C4-2B (cell line): ENCODE measurements around the gene NOP53.

Experiments used
- ZFX ChIP-seq: fragments of 450-650 bp; IDR thresholded peaks from 2 replicates; pipeline ENCODE4 v1.6.1; 2017
- TF ChIP-seq, protein P1 (sequence below): fragments of 450-650 bp; conservative IDR thresholded peaks from 2 replicates; pipeline ENCODE4 v1.5.1; 2017; ENCODE audit warnings: mild to moderate bottlenecking

DNA sequence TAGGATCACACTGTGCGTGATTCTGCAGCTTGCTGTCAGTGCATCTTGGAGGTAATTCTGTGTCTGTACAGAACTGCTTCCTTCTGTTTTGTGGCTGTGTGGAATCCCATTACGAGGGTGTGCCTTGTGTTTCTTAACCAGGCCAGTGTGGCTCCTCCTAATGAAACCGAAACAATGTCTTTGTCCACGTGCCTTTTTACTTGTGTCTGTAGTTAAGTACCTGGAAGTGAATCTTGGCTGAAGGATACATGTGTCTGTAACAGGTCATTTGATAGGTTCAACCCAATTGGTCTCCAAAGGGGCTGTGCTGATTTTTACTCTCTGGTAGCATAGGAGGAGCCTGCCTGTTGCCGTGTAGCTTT, 13.1 kb downstream of the NOP53 start:
- TF ChIP-seq, protein P1, sequence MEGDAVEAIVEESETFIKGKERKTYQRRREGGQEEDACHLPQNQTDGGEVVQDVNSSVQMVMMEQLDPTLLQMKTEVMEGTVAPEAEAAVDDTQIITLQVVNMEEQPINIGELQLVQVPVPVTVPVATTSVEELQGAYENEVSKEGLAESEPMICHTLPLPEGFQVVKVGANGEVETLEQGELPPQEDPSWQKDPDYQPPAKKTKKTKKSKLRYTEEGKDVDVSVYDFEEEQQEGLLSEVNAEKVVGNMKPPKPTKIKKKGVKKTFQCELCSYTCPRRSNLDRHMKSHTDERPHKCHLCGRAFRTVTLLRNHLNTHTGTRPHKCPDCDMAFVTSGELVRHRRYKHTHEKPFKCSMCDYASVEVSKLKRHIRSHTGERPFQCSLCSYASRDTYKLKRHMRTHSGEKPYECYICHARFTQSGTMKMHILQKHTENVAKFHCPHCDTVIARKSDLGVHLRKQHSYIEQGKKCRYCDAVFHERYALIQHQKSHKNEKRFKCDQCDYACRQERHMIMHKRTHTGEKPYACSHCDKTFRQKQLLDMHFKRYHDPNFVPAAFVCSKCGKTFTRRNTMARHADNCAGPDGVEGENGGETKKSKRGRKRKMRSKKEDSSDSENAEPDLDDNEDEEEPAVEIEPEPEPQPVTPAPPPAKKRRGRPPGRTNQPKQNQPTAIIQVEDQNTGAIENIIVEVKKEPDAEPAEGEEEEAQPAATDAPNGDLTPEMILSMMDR = no peak
- no peak for TF ChIP-seq ZFX
